ENCODE measurements around the gene TNRC6C.

The TNRC6C gene

GRCh38 chr17:78057113-78057740 lies 98.7 kb downstream of the TNRC6C start:
- no peak for TF ChIP-seq BACH2 (CRISPR knock-in tag; IDR thresholded peaks at IDR 0.05; ENCODE audit: borderline replicate concordance)
- TF ChIP-seq GLIS3 (CRISPR knock-in tag; IDR thresholded peaks at IDR 0.05): no peak
- no peak for TF ChIP-seq OSR1 (CRISPR knock-in tag; IDR thresholded peaks at IDR 0.05)
- TF ChIP-seq, protein P1, sequence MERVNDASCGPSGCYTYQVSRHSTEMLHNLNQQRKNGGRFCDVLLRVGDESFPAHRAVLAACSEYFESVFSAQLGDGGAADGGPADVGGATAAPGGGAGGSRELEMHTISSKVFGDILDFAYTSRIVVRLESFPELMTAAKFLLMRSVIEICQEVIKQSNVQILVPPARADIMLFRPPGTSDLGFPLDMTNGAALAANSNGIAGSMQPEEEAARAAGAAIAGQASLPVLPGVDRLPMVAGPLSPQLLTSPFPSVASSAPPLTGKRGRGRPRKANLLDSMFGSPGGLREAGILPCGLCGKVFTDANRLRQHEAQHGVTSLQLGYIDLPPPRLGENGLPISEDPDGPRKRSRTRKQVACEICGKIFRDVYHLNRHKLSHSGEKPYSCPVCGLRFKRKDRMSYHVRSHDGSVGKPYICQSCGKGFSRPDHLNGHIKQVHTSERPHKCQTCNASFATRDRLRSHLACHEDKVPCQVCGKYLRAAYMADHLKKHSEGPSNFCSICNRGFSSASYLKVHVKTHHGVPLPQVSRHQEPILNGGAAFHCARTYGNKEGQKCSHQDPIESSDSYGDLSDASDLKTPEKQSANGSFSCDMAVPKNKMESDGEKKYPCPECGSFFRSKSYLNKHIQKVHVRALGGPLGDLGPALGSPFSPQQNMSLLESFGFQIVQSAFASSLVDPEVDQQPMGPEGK (CRISPR knock-in tag; IDR thresholded peaks at IDR 0.05; ENCODE audit: borderline replicate concordance): no peak
- TF ChIP-seq ZNF8 (CRISPR knock-in tag; IDR thresholded peaks at IDR 0.05): no peak
- TF ChIP-seq TCF4 (CRISPR knock-in tag; IDR thresholded peaks at IDR 0.05; ENCODE audit: borderline replicate concordance): no peak
- TF ChIP-seq TSHZ2 (CRISPR knock-in tag; IDR thresholded peaks at IDR 0.05): no peak
- TF ChIP-seq, protein P2, sequence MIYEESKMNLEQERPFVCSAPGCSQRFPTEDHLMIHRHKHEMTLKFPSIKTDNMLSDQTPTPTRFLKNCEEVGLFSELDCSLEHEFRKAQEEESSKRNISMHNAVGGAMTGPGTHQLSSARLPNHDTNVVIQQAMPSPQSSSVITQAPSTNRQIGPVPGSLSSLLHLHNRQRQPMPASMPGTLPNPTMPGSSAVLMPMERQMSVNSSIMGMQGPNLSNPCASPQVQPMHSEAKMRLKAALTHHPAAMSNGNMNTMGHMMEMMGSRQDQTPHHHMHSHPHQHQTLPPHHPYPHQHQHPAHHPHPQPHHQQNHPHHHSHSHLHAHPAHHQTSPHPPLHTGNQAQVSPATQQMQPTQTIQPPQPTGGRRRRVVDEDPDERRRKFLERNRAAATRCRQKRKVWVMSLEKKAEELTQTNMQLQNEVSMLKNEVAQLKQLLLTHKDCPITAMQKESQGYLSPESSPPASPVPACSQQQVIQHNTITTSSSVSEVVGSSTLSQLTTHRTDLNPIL (CRISPR knock-in tag; IDR thresholded peaks at IDR 0.05; ENCODE audit: low read depth): no peak
- no peak for TF ChIP-seq SNAI2 (CRISPR knock-in tag; IDR thresholded peaks at IDR 0.05)
- TF ChIP-seq ZFP3 (CRISPR knock-in tag; IDR thresholded peaks at IDR 0.05): no peak
- TF ChIP-seq ZC3H10 (CRISPR knock-in tag; IDR thresholded peaks at IDR 0.05): no peak
- no peak for TF ChIP-seq ZNF70 (CRISPR knock-in tag; IDR thresholded peaks at IDR 0.05)
- no peak for ATAC-seq

DNA sequence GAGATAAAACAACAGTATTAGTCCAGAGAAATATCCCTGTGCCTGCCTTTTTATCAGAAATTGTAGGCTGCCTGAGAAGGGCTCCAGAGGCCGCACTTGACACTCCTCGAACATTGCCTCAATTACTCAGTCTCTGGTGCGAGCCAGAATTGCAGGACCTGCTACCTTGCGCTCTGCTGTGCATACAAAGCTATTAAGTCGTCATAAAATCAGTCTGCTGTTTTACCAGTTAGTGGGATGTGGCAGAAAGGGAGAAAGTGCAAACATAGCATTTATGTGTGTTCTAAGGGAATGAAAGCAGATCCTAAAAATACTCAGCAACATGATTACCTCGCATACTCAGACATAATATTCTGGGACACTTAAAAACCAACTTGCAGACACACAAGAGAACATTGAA lies 99.5 kb downstream of the TNRC6C start:
- no peak for ATAC-seq
- TF ChIP-seq TCF4 (CRISPR knock-in tag; IDR thresholded peaks at IDR 0.05; ENCODE audit: borderline replicate concordance) (no peak), OSR1 (CRISPR knock-in tag; IDR thresholded peaks at IDR 0.05) (no peak), RARB (CRISPR knock-in tag; IDR thresholded peaks at IDR 0.05) (no peak), ZNF565 (CRISPR knock-in tag; conservative IDR thresholded peaks at IDR 0.05; ENCODE audit: low read depth) (no peak), ZNF8 (CRISPR knock-in tag; IDR thresholded peaks at IDR 0.05) (no peak), ZC3H10 (CRISPR knock-in tag; IDR thresholded peaks at IDR 0.05) (no peak), TSHZ2 (CRISPR knock-in tag; IDR thresholded peaks at IDR 0.05) (no peak), ZNF70 (CRISPR knock-in tag; IDR thresholded peaks at IDR 0.05) (no peak), BACH2 (CRISPR knock-in tag; IDR thresholded peaks at IDR 0.05; ENCODE audit: borderline replicate concordance) (no peak), ZFP30 (CRISPR knock-in tag; IDR thresholded peaks at IDR 0.05) (no peak), TOX (CRISPR knock-in tag; IDR thresholded peaks at IDR 0.05; ENCODE audit: borderline replicate concordance) (no peak), PPARA (CRISPR knock-in tag; IDR thresholded peaks at IDR 0.05; ENCODE audit: borderline replicate concordance) (no peak), ESRRG (CRISPR knock-in tag; IDR thresholded peaks at IDR 0.05) (no peak), ARNTL (CRISPR knock-in tag; IDR thresholded peaks at IDR 0.05; ENCODE audit: borderline replicate concordance, low read depth) (no peak), CSDC2 (CRISPR knock-in tag; IDR thresholded peaks at IDR 0.05) (no peak), ZFP3 (CRISPR knock-in tag; IDR thresholded peaks at IDR 0.05) (no peak)
- TF ChIP-seq, protein P2 (CRISPR knock-in tag; IDR thresholded peaks at IDR 0.05; ENCODE audit: low read depth): no peak
- TF ChIP-seq, protein P3, sequence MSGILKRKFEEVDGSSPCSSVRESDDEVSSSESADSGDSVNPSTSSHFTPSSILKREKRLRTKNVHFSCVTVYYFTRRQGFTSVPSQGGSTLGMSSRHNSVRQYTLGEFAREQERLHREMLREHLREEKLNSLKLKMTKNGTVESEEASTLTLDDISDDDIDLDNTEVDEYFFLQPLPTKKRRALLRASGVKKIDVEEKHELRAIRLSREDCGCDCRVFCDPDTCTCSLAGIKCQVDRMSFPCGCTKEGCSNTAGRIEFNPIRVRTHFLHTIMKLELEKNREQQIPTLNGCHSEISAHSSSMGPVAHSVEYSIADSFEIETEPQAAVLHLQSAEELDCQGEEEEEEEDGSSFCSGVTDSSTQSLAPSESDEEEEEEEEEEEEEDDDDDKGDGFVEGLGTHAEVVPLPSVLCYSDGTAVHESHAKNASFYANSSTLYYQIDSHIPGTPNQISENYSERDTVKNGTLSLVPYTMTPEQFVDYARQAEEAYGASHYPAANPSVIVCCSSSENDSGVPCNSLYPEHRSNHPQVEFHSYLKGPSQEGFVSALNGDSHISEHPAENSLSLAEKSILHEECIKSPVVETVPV (CRISPR knock-in tag; IDR thresholded peaks at IDR 0.05): no peak

Data from SK-N-SH treated with all-trans-retinoic acid at 6 μM for 48 hours (cell line).